Measurements from ENCODE around the gene CASTOR1.

Gene CASTOR1

GRCh38 chr22:30318799-30319419, 29.6 kb upstream of the CASTOR1 start:
- DNase-seq, result no peak

GRCh38 chr22:30317778-30318177, 28.5 kb upstream of the CASTOR1 start:
- no peak for DNase-seq

GRCh38 chr22:30315962-30316576, 26.8 kb upstream of the CASTOR1 start:
- no peak for DNase-seq

GRCh38 chr22:30314915-30315314, 25.6 kb upstream of the CASTOR1 start:
- no peak for DNase-seq

- no peak for DNase-seq
Observed at GRCh38 chr22:30313527-30314363, 24.4 kb upstream of the CASTOR1 start.

- DNase-seq, result no peak
Observed at GRCh38 chr22:30312053-30312452, 22.7 kb upstream of the CASTOR1 start.

GRCh38 chr22:30310881-30311771, 21.8 kb upstream of the CASTOR1 start:
- DNase-seq, result no peak

- no peak for DNase-seq
Observed at GRCh38 chr22:30309951-30310741, 20.8 kb upstream of the CASTOR1 start.

GRCh38 chr22:30308518-30309230, 19.4 kb upstream of the CASTOR1 start:
- DNase-seq, result no peak

- DNase-seq, result no peak
Observed at GRCh38 chr22:30308093-30308492, 18.8 kb upstream of the CASTOR1 start.

GRCh38 chr22:30307041-30307574, 17.8 kb upstream of the CASTOR1 start:
- DNase-seq, result no peak

- DNase-seq, result no peak
Observed at GRCh38 chr22:30306627-30307011, 17.3 kb upstream of the CASTOR1 start.

GRCh38 chr22:30305906-30306626, 16.8 kb upstream of the CASTOR1 start:
- no peak for DNase-seq

GRCh38 chr22:30305519-30305905, 16.2 kb upstream of the CASTOR1 start:
- DNase-seq, result no peak

GRCh38 chr22:30304495-30305244, 15.4 kb upstream of the CASTOR1 start:
- DNase-seq, result peak; percentile 44

GRCh38 chr22:30302810-30303138, 13.5 kb upstream of the CASTOR1 start:
- DNase-seq, result no peak

GRCh38 chr22:30301995-30302809, 12.9 kb upstream of the CASTOR1 start:
- no peak for DNase-seq

GRCh38 chr22:30299322-30299721, 10.0 kb upstream of the CASTOR1 start:
- no peak for DNase-seq
